ENCODE results near the gene PSD2.
"Not testable (repeated sequence)": the region's sequence is repeated elsewhere in the genome, so short reads cannot be mapped to it uniquely, and the experiment has no call there.

PSD2 gene

GRCh38 chr5:139792218-139792617 is 3.4 kb upstream of the PSD2 start:
- no peak for DNase-seq (ENCODE audit: low read depth)

GRCh38 chr5:139792655-139793054 is 3.0 kb upstream of the PSD2 start:
- DNase-seq (ENCODE audit: low read depth) = not testable (repeated sequence)

- DNase-seq (ENCODE audit: low read depth) = no peak
Measured at GRCh38 chr5:139794067-139794846, 1.4 kb upstream of the PSD2 start.

GRCh38 chr5:139796061-139796806 is 626 bp downstream of the PSD2 start:
- DNase-seq (ENCODE audit: low read depth) = no peak

- no peak for DNase-seq (ENCODE audit: low read depth)
Measured at GRCh38 chr5:139797335-139797734, 1.7 kb downstream of the PSD2 start.

GRCh38 chr5:139797856-139798510 is 2.4 kb downstream of the PSD2 start:
- no peak for DNase-seq (ENCODE audit: low read depth)

- no peak for DNase-seq (ENCODE audit: low read depth)
Measured at GRCh38 chr5:139798883-139799282, 3.3 kb downstream of the PSD2 start.

GRCh38 chr5:139799359-139799758 is 3.8 kb downstream of the PSD2 start:
- no peak for DNase-seq (ENCODE audit: low read depth)

GRCh38 chr5:139803978-139804377 is 8.4 kb downstream of the PSD2 start:
- no peak for DNase-seq (ENCODE audit: low read depth)

- no peak for DNase-seq (ENCODE audit: low read depth)
Measured at GRCh38 chr5:139804800-139805397, 9.3 kb downstream of the PSD2 start.

- no peak for DNase-seq (ENCODE audit: low read depth)
Measured at GRCh38 chr5:139805545-139805944, 9.9 kb downstream of the PSD2 start.

GRCh38 chr5:139806111-139806510 is 10.5 kb downstream of the PSD2 start:
- DNase-seq (ENCODE audit: low read depth) = no peak

GRCh38 chr5:139806726-139807646 is 11.4 kb downstream of the PSD2 start:
- DNase-seq (ENCODE audit: low read depth) = no peak

GRCh38 chr5:139807647-139808030 is 12.0 kb downstream of the PSD2 start:
- no peak for DNase-seq (ENCODE audit: low read depth)

GRCh38 chr5:139808481-139809330 is 13.1 kb downstream of the PSD2 start:
- no peak for DNase-seq (ENCODE audit: low read depth)

GRCh38 chr5:139809331-139809810 is 13.8 kb downstream of the PSD2 start:
- no peak for DNase-seq (ENCODE audit: low read depth)

GRCh38 chr5:139810341-139811273 is 15.0 kb downstream of the PSD2 start:
- DNase-seq (ENCODE audit: low read depth) = no peak

GRCh38 chr5:139811274-139811607 is 15.6 kb downstream of the PSD2 start:
- no peak for DNase-seq (ENCODE audit: low read depth)

GRCh38 chr5:139812323-139812722 is 16.7 kb downstream of the PSD2 start:
- no peak for DNase-seq (ENCODE audit: low read depth)

Data from stimulated activated CD4-positive, alpha-beta T cell treated with anti-CD3 and anti-CD28 coated beads, Interleukin-2, amount 100 ng/mL, for 4 hours (primary cell).